Activated CD4-positive, CD25-positive, alpha-beta regulatory T cell (primary cell): ENCODE data around the gene FLNC.
A peak's percentile ranks its signal among the peaks of the same experiment; 100 is the strongest.

Source experiments
- DNase-seq, 4 experiments: peaks; one replicate each; lab custom pipeline; 2025; lab: John Stamatoyannopoulos, UW

The FLNC gene

GRCh38 chr7:128832880-128833147 is 2.6 kb downstream of the FLNC start:
- DNase-seq: no peak

GRCh38 chr7:128833148-128833945 is 3.1 kb downstream of the FLNC start:
- DNase-seq: no peak

- DNase-seq: no peak
Observed at GRCh38 chr7:128833946-128834325, 3.7 kb downstream of the FLNC start.

GRCh38 chr7:128835231-128835751 is 5.1 kb downstream of the FLNC start:
- DNase-seq: no peak

- DNase-seq: no peak
Observed at GRCh38 chr7:128835790-128836641, 5.8 kb downstream of the FLNC start.

GRCh38 chr7:128836729-128837348 is 6.6 kb downstream of the FLNC start:
- DNase-seq: no peak

- no peak for DNase-seq
Observed at GRCh38 chr7:128837521-128837921, 7.3 kb downstream of the FLNC start.

GRCh38 chr7:128838109-128838779 is 8.0 kb downstream of the FLNC start:
- no peak for DNase-seq

GRCh38 chr7:128838981-128839731 is 8.9 kb downstream of the FLNC start:
- DNase-seq: no peak

- no peak for DNase-seq
Observed at GRCh38 chr7:128839751-128840177, 9.6 kb downstream of the FLNC start.

GRCh38 chr7:128840326-128841170 is 10.3 kb downstream of the FLNC start:
- DNase-seq: no peak

GRCh38 chr7:128841171-128841690 is 11.0 kb downstream of the FLNC start:
- no peak for DNase-seq

- peak; percentile 10 to 35 (median 22) for DNase-seq
Observed at GRCh38 chr7:128841921-128842673, 11.9 kb downstream of the FLNC start.

- DNase-seq: no peak
Observed at GRCh38 chr7:128842674-128843641, 12.8 kb downstream of the FLNC start.

- no peak for DNase-seq
Observed at GRCh38 chr7:128843938-128844621, 13.9 kb downstream of the FLNC start.

- DNase-seq: no peak
Observed at GRCh38 chr7:128844777-128845311, 14.6 kb downstream of the FLNC start.

GRCh38 chr7:128845475-128845874 is 15.3 kb downstream of the FLNC start:
- no peak for DNase-seq
